ENCODE data around the gene IGHMBP2. TPM values are rescaled to one million over a fixed set of nuclear protein-coding genes. Genes with fewer than 3 reads are reported as not detected.

Gene IGHMBP2
- total and polyA plus RNA-seq, 2 experiments from 2014 or later: 5.2 to 9.3 TPM

DNA sequence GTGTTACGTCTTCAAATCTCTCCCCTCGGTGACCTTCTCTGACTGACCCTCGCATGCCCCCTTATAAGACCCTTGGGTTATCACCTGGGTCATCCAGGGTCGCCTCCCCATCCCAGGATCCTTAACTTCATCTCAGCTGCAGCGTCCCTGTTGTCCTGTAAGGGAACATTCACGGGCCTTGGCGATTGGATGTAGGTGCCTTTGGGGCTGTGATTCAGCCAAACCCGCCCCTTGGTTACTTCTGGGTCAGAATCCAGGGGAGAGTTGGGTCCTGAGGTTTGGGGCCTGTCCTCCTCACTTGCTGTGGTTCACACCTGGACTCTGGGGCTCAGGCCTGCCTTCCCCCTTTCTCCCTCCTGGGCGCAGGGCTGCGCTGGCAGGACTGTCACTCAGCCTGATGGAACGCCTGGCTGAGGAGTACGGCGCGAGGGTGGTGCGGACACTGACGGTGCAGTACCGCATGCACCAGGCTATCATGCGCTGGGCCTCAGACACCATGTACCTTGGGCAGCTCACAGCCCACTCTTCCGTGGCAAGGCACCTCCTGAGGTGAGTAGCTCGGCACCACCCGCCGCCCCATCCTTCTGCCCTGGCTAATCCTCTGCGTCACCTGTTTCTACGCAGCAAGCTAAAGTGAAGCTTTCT, 29.4 kb downstream of the IGHMBP2 start:
- Histone ChIP-seq H3F3A (ENCODE audit: insufficient read depth) (no peaks in the 10 kb centered on the region), H3K4me2 (ENCODE audit: unreplicated experiment) (no peak overlapping the region), H3K79me2 (ENCODE audit: insufficient read depth) (no peaks in the 10 kb centered on the region), H3K9me3 (ENCODE audit: low read depth) (no peaks in the 10 kb centered on the region), H2AFZ (no peak overlapping the region), H4K20me1 (ENCODE audit: insufficient read depth) (no peaks in the 10 kb centered on the region), H3K4me1 (ENCODE audit: insufficient read depth) (no peaks in the 10 kb centered on the region), H3K9me2 (ENCODE audit: insufficient read depth) (no peaks in the 10 kb centered on the region), H3K36me3 (ENCODE audit: low read depth) (no peaks in the 10 kb centered on the region; the same call in 1 of the 2 replicates), H3K4me3 (no peak overlapping the region), H3K27me3 (replicated peaks; ENCODE audit: insufficient read depth) (no peaks in the 10 kb centered on the region), H3K27ac (no peak overlapping the region), H3K9ac (no peak overlapping the region)
- no peak for TF ChIP-seq EZH2 (IDR thresholded peaks at IDR 0.05; ENCODE audit: insufficient read depth, poor library complexity, severe bottlenecking)
- no peak for TF ChIP-seq EZH2phosphoT487 (IDR thresholded peaks at IDR 0.05; ENCODE audit: insufficient read depth, low read depth)
- 96% methylated on average over 24 of the region's 24 CpGs for WGBS, 2 experiments (ENCODE audit: low coverage in 1 of 2, low lambda C conversion rate in 2 of 2, missing lambda C conversion rate in 2 of 2)
- no peak for DNase-seq
- in situ Hi-C loops (cut with MboI): no loop called here

DNA sequence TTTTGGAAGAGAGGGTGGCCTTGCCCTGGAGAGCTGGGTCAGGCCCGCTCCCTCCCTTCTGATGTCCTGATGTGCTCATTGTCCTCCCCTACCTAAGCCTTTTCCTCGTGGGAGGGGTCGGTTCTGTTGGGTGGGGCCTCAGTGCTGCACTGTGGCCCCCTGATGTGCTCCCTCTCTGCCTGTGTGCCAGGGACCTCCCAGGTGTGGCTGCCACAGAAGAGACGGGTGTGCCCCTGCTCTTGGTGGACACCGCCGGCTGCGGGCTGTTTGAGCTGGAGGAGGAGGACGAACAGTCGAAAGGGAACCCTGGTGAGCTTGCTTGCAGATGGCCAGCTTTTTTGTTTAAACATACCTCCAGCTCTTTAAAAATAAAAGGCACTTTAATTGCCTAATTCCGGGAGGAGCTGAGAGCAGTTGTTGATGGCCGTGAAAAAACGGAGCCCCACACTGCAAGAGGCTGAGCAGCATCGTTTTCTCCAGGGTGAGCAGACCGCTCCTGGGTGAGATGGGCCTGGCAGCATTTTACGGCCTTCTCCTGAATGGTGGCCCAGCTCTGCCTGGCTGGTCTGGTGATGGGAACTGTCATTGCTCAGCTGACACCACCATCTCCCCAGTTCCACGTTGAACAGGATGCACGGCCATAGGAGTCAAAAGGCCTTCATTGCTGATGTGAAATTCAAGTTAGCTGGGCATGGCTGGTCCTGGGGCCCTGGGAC, 30.1 kb downstream of the IGHMBP2 start:
- Histone ChIP-seq H3K4me3 (no peak overlapping the region), H4K20me1 (ENCODE audit: insufficient read depth) (no peaks in the 10 kb centered on the region), H2AFZ (no peak overlapping the region), H3K9ac (no peak overlapping the region), H3F3A (ENCODE audit: insufficient read depth) (no peaks in the 10 kb centered on the region), H3K9me3 (ENCODE audit: low read depth) (no peaks in the 10 kb centered on the region), H3K27ac (no peak overlapping the region), H3K4me1 (ENCODE audit: insufficient read depth) (no peaks in the 10 kb centered on the region), H3K36me3 (ENCODE audit: low read depth) (no peaks in the 10 kb centered on the region; the same call in 1 of the 2 replicates), H3K79me2 (ENCODE audit: insufficient read depth) (no peaks in the 10 kb centered on the region), H3K27me3 (replicated peaks; ENCODE audit: insufficient read depth) (no peaks in the 10 kb centered on the region), H3K9me2 (ENCODE audit: insufficient read depth) (no peaks in the 10 kb centered on the region), H3K4me2 (ENCODE audit: unreplicated experiment) (no peak overlapping the region)
- TF ChIP-seq EZH2phosphoT487 (IDR thresholded peaks at IDR 0.05; ENCODE audit: insufficient read depth, low read depth) (no peak), EZH2 (IDR thresholded peaks at IDR 0.05; ENCODE audit: insufficient read depth, poor library complexity, severe bottlenecking) (no peak)
- 84 to 86% methylated on average over 14 to 17 of the region's 17 CpGs for WGBS, 2 experiments (ENCODE audit: low coverage in 1 of 2, low lambda C conversion rate in 2 of 2, missing lambda C conversion rate in 2 of 2)
- in situ Hi-C loops (cut with MboI): no loop called here
- no peak for DNase-seq

DNA sequence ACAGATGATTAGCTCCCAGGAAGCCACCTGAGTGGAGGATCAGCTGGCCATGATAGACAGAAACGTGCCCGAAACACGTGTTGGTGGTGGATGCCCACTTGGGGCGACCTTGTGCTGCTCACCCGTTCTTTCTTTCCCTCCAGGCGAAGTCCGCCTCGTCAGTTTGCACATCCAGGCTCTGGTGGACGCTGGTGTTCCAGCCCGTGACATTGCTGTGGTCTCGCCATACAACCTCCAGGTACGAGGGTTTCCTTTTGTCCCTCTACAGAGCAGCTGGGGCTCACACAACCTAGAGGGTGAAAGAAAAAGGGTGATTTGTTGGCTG, 30.6 kb downstream of the IGHMBP2 start:
- Histone ChIP-seq H3K36me3 (ENCODE audit: low read depth) (no peaks in the 10 kb centered on the region; the same call in 1 of the 2 replicates), H3K79me2 (ENCODE audit: insufficient read depth) (no peaks in the 10 kb centered on the region), H2AFZ (no peak overlapping the region), H3K4me2 (ENCODE audit: unreplicated experiment) (no peak overlapping the region), H3K9me2 (ENCODE audit: insufficient read depth) (no peaks in the 10 kb centered on the region), H3K27ac (no peak overlapping the region), H3K4me3 (no peak overlapping the region), H3F3A (ENCODE audit: insufficient read depth) (no peaks in the 10 kb centered on the region), H3K4me1 (ENCODE audit: insufficient read depth) (no peaks in the 10 kb centered on the region), H4K20me1 (ENCODE audit: insufficient read depth) (no peaks in the 10 kb centered on the region), H3K27me3 (replicated peaks; ENCODE audit: insufficient read depth) (no peaks in the 10 kb centered on the region), H3K9me3 (ENCODE audit: low read depth) (no peaks in the 10 kb centered on the region), H3K9ac (no peak overlapping the region)
- WGBS, 2 experiments (ENCODE audit: low coverage in 1 of 2, low lambda C conversion rate in 2 of 2, missing lambda C conversion rate in 2 of 2): 91 to 94% methylated on average over 12 of the region's 12 CpGs
- DNase-seq: no peak
- in situ Hi-C loops (cut with MboI): no loop called here
- TF ChIP-seq EZH2phosphoT487 (IDR thresholded peaks at IDR 0.05; ENCODE audit: insufficient read depth, low read depth) (no peak), EZH2 (IDR thresholded peaks at IDR 0.05; ENCODE audit: insufficient read depth, poor library complexity, severe bottlenecking) (no peak)

- H3K27me3 ChIP-seq (replicated peaks; ENCODE audit: insufficient read depth): no peaks in the 10 kb centered on the region
- no peaks in the 10 kb centered on the region; the same call in 1 of the 2 replicates for H3K36me3 ChIP-seq (ENCODE audit: low read depth)
- in situ Hi-C loops (cut with MboI): no loop called here
- no peaks in the 10 kb centered on the region for H3K9me2 ChIP-seq (ENCODE audit: insufficient read depth)
- no peaks in the 10 kb centered on the region for H3K9me3 ChIP-seq (ENCODE audit: low read depth)
- H3K79me2 ChIP-seq (ENCODE audit: insufficient read depth): no peaks in the 10 kb centered on the region
- no peak for TF ChIP-seq EZH2 (IDR thresholded peaks at IDR 0.05; ENCODE audit: insufficient read depth, poor library complexity, severe bottlenecking)
- no peak for TF ChIP-seq EZH2phosphoT487 (IDR thresholded peaks at IDR 0.05; ENCODE audit: insufficient read depth, low read depth)
- H2AFZ ChIP-seq: no peak overlapping the region
- H4K20me1 ChIP-seq (ENCODE audit: insufficient read depth): no peaks in the 10 kb centered on the region
- no peak overlapping the region for H3K9ac ChIP-seq
- H3K4me1 ChIP-seq (ENCODE audit: insufficient read depth): no peaks in the 10 kb centered on the region
- WGBS, 2 experiments (ENCODE audit: low coverage in 1 of 2, low lambda C conversion rate in 2 of 2, missing lambda C conversion rate in 2 of 2): 74 to 80% methylated on average over 12 to 13 of the region's 13 CpGs
- no peak for DNase-seq
- no peak overlapping the region for H3K4me2 ChIP-seq (ENCODE audit: unreplicated experiment)
- H3K27ac ChIP-seq: no peak overlapping the region
- H3F3A ChIP-seq (ENCODE audit: insufficient read depth): no peaks in the 10 kb centered on the region
- no peak overlapping the region for H3K4me3 ChIP-seq
These were observed 31.0 kb downstream of the IGHMBP2 start for GRCh38 chr11:68934666-68935065.

Measured in GM23248 (cell line).